Nephron progenitor cell (in vitro differentiated cells): ENCODE results near the gene SIRT7.
"Not testable (repeated sequence)": the region's sequence is repeated elsewhere in the genome, so short reads cannot be mapped to it uniquely, and the experiment has no call there.

Experiments
- DNase-seq: peaks from one replicate; pipeline ENCODE4 v3.0.0; 2021
- H3K27ac Mint-ChIP-seq: 2 replicates; pipeline ENCODE4 v1.8.0; 2021; ENCODE audit warnings: mild to moderate bottlenecking, moderate library complexity, mixed read lengths
- H3K27me3 Mint-ChIP-seq: 2 replicates; pipeline ENCODE4 v1.8.0; 2021; ENCODE audit warnings: mild to moderate bottlenecking, low read depth, mixed read lengths; ENCODE audit not compliant: poor library complexity
- H3K36me3 Mint-ChIP-seq: 2 replicates; pipeline ENCODE4 v1.8.0; 2021; ENCODE audit warnings: low read depth, mixed read lengths
- H3K4me1 Mint-ChIP-seq: 2 replicates; pipeline ENCODE4 v1.8.0; 2021; ENCODE audit warnings: mixed read lengths
- H3K4me3 Mint-ChIP-seq: 2 replicates; pipeline ENCODE4 v1.8.0; 2021; ENCODE audit warnings: mild to moderate bottlenecking, moderate library complexity, mixed read lengths
- H3K9me3 Mint-ChIP-seq: 2 replicates; pipeline ENCODE4 v1.8.0; 2021; ENCODE audit warnings: mild to moderate bottlenecking, moderate library complexity, mixed read lengths
- CTCF ChIP-seq: fragments of 200-600 bp; sonication (generic); IDR thresholded peaks from 2 replicates; pipeline ENCODE4 v1.5.0; 2021; ENCODE audit warnings: antibody characterized with exemption

Gene SIRT7

GRCh38 chr17:81922566-81923301, 4.8 kb upstream of the SIRT7 start:
- Mint-ChIP-seq H3K4me3 (no peak overlapping the region), H3K27me3 (no peaks in the 10 kb centered on the region), H3K27ac (no peak overlapping the region), H3K36me3 (peaks cover 6% of the 10 kb centered on the region), H3K9me3 (no peaks in the 10 kb centered on the region), H3K4me1 (peaks cover 54% of the 10 kb centered on the region)
- no peak for DNase-seq
- no peak for TF ChIP-seq CTCF

GRCh38 chr17:81921996-81922565, 4.1 kb upstream of the SIRT7 start:
- DNase-seq: no peak
- no peak for TF ChIP-seq CTCF
- Mint-ChIP-seq H3K27me3 (no peaks in the 10 kb centered on the region), H3K27ac (no peak overlapping the region), H3K36me3 (peaks cover 6% of the 10 kb centered on the region), H3K9me3 (no peaks in the 10 kb centered on the region), H3K4me3 (no peak overlapping the region), H3K4me1 (peaks cover 59% of the 10 kb centered on the region)

GRCh38 chr17:81921537-81921862, 3.5 kb upstream of the SIRT7 start:
- Mint-ChIP-seq H3K27me3 (peaks cover 4% of the 10 kb centered on the region), H3K36me3 (peaks cover 6% of the 10 kb centered on the region), H3K9me3 (no peaks in the 10 kb centered on the region), H3K4me1 (peaks cover 62% of the 10 kb centered on the region), H3K4me3 (no peak overlapping the region), H3K27ac (no peak overlapping the region)
- DNase-seq: no peak
- TF ChIP-seq CTCF: no peak

- TF ChIP-seq CTCF: no peak
- Mint-ChIP-seq H3K27ac (no peak overlapping the region), H3K4me1 (peaks cover 56% of the 10 kb centered on the region), H3K36me3 (peaks cover 6% of the 10 kb centered on the region), H3K9me3 (no peaks in the 10 kb centered on the region), H3K27me3 (peaks cover 4% of the 10 kb centered on the region), H3K4me3 (peak overlapping the region; percentile 59)
- no peak for DNase-seq
Observed at GRCh38 chr17:81920612-81921536, 2.9 kb upstream of the SIRT7 start.

GRCh38 chr17:81918832-81919545, 1.0 kb upstream of the SIRT7 start:
- H3K27me3 Mint-ChIP-seq: peaks cover 4% of the 10 kb centered on the region
- peaks cover 41% of the 10 kb centered on the region for H3K4me1 Mint-ChIP-seq
- peaks cover 11% of the 10 kb centered on the region for H3K36me3 Mint-ChIP-seq
- TF ChIP-seq CTCF: no peak
- H3K27ac Mint-ChIP-seq: peak overlapping the region; percentile 64
- DNase-seq: no peak
- no peaks in the 10 kb centered on the region for H3K9me3 Mint-ChIP-seq
- peak overlapping the region; percentile 84 for H3K4me3 Mint-ChIP-seq

- H3K4me3 Mint-ChIP-seq: peak overlapping the region; percentile 84
- H3K27me3 Mint-ChIP-seq: not testable (repeated sequence)
Observed at GRCh38 chr17:81918333-81918669, 325 bp upstream of the SIRT7 start.

More at GRCh38 chr17:81918333-81918669, 325 bp upstream of the SIRT7 start:
- peaks cover 37% of the 10 kb centered on the region for H3K4me1 Mint-ChIP-seq
- not testable (repeated sequence) for H3K27ac Mint-ChIP-seq, H3K9me3 Mint-ChIP-seq, DNase-seq
- H3K36me3 Mint-ChIP-seq: peaks cover 15% of the 10 kb centered on the region
